SKM-1 (cell line): ENCODE data around the gene SKOR2.
"Not testable (repeated sequence)": the region's sequence is repeated elsewhere in the genome, so short reads cannot be mapped to it uniquely, and the experiment has no call there.

Experiments used
- DNase-seq: peaks from one replicate; lab custom pipeline; 2025; ENCODE audit not compliant: unreplicated experiment; lab: John Stamatoyannopoulos, UW

Gene SKOR2

DNA sequence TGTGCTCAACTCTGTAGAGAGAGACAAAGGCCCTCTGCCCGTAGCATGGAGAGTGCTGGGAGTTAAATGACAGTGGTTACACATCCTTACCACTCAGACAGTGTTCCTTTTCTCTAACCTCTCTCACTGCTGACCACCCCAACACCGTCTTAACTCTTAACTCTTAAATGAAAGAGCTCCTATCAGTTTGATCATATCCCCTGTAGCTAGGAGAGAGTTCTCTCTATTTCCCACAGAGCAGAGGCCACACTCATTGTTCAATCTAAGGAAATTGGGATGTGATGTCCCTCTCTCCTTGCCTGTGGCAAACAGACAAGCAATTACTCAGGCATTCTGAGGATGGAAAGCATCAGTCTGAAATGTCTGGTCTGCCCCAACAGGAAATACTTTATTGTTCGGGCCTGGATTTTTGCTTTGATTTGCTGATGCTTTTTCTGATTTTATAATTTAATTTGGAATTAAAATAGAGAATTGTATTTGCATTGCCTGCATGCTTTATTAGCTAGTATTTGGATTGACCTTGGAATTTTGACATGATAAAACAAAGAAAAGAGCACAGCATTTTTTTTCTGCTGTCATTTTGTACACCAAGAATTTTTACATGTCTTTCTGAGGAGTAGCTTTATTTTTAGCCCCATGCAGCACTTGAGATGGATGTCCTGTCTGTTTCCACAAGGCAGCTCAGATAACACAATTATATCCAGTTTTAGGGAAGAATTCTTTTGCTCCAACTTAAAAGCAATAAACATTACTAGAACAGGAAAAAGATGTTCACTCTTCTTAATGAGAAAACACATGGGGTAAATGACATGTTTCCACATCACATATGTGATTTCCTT, 47.6 kb downstream of the SKOR2 start:
- no peak for DNase-seq

DNA sequence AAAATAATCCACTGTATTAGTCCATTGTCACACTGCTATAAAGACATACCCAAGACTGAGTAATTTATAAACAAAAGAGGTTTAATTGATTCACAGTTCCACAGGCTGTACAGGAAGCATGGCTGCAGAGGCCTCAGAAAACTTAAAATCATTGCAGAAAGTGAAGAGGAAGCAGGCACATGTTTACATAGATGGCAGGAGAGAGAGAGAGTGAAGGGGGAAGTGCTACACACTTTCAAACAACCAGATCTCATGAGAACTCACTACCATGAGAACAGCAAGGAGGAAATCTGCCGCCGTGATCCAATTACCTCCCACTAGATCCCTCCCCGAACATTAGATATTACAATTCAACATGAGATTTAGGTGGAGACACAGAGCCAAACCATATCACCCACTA, 55.5 kb downstream of the SKOR2 start:
- not testable (repeated sequence) for DNase-seq

DNA sequence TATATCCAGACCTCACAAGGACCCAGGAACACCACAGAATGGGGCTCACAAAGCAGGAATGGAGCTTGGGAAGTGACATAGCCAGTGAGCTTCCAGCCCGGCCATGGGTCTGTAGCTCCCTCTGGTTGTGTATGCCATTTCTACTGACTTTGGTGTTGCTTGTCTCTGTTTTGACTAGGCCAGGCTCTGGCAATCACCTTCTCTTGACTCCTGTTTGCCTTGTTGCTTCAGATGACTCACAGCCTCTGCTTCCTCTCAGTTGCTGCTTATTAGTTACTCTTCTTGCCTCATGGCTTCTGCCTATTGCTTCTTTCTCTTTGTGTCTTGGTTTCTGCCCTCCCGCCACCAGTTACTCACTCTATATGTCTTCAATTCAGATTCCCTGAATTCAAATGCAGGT, 59.5 kb downstream of the SKOR2 start:
- no peak for DNase-seq

DNA sequence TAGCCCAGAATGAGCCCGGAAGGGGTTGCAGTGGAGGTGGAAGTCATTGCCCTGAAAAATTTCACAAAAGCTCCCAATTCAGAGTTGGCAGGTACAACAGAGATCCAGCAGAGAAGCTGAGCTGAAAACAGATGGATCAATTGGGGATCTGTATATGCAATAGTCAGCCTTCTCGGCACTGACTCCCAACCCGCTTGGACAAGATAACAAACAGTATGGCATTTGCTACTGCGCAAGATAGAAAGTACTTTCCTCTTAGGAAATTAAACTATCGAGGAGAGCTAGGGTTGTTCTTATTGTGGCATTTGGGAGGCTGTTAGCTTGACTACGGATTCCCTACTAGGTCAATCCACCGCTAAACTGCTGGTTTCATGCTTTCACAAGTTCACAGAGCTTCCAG, 63.7 kb downstream of the SKOR2 start:
- no peak for DNase-seq

DNA sequence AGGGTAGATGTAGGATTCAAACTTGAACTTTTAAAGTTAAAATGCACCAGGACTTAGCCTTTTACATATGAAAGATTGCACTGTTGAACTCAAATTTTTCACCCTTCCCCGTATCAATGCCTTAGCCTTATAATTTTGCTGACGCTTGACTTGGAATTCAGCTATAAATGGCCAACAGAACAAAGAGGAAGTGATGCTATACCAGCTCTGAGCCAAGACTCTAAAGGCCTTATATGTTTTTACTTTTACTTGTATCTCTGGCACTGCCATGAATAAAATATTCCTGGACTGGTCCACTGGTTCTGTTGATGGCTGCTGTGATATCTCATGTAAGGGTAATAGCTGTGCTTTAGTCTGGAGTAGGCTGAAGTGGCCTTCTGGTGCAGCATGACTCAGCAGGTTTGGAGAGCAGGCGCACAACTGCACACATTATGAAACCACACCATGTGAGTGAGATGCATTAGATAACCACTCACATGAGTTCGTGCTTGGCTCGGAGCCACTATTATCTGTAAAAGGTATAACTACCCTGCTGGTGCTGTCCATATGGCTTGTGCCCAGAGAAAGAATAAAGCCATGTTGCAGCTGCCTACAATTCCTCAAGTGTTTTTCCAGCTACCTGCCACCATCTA, 66.9 kb downstream of the SKOR2 start:
- no peak for DNase-seq

DNA sequence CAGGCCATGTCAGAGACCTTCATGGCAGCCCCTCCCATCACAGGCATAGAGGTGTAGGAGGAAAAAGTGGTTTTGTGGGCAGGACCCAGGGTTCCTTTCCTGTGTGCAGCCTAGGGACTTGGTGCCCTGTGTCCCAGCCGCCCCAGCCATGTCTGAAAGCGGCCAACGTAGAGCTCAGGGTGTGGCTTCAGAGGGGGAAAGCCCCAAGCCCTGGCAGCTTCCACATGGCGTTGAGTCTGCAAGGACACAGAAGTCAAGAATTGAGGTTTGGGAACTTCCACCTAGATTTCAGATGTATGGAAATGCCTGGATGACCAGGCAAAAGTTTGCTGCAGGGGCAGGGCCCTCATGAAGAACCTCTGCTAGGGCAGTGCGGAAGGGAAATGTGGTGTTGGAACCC, 69.3 kb downstream of the SKOR2 start:
- not testable (repeated sequence) for DNase-seq

DNA sequence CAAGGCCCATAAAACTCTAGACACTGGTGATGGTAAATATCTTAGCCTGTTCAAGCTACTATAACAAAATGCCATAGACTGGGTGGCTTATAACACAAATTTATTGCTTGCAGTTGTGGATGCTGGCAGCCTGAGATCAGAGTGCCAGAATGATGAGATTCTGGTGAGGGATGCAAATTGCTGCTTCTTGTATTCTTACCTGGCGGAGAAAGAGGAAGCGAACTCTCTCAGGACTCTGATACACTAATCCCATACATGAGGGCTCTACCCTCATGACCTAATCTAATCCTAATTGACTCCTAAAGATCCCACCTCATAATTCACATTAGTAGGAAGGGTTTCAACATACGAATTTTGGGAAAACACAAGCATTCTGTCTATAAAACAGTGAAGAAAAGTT, 70.7 kb downstream of the SKOR2 start:
- no peak for DNase-seq

DNA sequence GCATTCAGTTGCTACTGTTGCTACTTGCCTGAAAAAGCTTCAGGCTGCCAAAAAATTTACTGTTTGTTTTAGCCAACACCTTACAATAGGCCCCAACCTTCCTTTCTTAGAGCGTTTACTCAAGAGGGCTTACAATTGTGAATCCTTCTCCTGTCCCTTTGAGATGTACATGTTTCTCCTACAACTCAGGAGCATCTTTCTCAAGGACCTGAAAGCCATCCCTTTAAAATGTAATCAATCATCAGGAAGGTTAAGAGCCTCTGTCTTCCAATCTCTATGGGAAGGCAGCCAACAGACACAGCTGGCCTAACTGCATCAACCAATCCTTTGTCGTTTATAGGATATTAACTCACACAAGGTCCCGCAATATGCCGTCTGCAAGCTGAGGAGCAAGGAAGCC, 71.9 kb downstream of the SKOR2 start:
- no peak for DNase-seq

DNA sequence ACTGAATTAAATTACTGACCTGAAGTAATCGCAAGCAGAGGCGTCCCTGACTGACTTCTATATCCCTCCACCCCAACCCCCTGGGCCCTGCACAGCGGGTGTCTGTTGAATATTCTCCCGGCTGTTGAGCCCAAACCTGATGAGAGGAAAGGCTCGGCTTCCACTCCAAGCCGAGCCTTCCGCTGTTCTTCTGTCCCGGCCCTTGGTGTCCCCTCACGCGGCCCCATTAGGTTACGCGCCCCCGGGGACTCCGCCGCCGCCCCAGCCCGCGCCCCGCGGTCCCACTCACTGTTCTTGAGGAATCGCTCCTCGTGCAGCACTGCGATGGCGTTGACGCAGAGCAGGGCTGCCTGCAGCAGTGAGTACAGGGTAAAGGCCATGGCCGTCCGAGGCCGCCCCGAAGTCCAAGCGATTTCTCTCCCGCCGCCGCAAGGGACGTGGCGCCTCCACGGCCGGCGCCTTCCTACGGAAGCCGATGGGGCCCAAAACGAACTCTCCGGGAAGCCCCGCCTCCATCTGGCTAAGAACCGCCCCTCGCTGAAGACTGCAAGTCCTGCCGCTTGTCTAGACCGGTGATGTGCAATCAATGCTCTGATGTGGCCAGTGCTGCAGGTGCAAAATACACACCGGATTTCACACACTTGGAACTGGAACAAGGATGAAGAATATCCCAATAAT, 75.4 kb downstream of the SKOR2 start, which contains the start of gene IER3IP1:
Gene IER3IP1, minus strand, starts transcription at position 467 of the 678 bp plus-strand sequence. Its CDS starts 87 bp downstream, at position 380.
- DNase-seq, result peak; percentile 72

DNA sequence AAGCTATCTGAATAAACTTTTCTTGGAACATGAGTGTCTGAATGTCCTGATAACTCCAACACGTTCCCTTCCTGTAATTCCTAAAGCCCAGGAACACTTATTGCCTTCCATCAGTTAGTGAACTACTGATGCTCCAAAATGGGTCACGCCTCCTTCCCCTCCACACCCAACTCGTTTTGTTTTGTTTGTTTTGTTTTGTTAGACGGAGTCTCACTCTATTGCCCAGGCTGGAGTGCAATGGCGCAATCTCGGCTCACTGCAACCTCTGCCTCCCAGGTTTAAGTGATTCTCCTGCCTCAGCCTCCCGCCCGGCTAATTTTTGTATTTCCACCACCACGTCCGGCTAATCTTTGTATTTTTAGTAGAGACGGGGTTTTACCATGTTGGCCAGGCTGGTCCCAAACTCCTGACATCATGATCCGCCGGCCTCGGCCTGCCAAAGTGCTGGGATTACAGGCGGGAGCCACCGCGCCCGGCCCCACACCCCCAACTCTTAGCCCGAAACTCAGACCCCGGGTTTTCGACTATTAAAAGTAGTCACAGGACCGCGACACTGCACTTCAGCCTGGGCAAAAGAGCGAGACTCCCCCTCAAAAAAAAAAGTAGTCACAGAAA, 76.1 kb downstream of the SKOR2 start:
- no peak for DNase-seq

DNA sequence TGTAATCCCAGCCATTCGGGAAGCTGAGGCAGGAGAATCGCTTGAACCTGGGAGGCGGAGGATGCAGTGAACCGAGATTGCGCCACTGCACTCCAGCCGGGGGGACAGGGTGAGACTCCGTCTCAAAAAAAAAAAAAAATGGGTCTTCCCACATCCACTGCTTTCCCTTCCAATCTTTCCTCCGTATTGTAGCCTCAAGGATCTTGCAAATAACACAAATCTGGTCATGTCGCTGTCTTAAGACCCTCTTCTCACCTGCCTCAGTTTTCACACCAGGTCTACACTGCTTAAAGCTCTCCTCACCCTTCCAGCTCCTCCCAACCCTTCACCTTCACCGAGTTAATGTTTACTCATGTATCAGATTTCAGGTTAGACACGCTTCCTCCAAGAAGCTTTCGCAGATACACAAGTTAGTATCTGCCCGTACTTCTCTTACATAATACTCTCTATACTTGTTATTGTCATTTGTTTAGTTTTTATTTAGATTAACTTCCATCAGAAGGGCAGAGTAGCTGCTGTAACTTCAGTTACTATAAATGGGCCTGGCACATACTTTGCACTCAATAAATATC, 76.8 kb downstream of the SKOR2 start:
- DNase-seq, result no peak

DNA sequence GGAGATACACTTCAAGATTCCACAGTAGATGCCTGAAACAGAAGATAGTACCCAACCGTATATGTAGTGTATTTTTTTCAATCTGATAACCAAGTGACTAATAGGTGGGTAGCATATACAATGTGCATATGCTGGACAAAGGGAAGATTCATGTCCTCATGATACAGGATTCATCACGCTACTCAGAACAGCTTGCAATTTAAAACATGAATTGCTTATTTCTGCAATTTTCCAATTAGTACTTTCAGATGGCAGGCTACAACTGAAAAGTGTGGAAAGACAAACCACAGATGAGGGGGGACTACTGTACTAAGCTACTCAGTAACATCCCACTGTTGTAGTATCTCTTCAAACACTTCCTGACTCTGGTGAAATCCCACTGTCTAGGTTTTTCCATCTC, 79.0 kb downstream of the SKOR2 start:
- no peak for DNase-seq

DNA sequence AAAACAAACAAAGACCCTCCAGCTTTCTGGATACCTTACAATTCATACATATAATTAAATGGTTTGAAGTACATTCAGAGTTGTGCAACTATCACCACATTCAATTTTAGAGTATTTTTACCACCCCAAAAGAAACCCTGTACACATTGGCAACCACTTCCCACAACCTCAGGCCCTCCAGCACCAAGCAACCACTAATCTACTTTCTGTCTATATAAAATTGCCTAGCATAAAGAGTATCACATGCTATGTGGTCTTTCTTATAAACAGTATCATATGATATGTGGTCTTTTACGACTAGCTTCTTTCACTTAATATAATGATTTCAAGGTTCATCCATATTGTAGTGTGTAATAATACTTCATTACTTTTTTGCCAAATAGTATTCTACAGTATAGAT, 82.5 kb downstream of the SKOR2 start:
- DNase-seq, result no peak

DNA sequence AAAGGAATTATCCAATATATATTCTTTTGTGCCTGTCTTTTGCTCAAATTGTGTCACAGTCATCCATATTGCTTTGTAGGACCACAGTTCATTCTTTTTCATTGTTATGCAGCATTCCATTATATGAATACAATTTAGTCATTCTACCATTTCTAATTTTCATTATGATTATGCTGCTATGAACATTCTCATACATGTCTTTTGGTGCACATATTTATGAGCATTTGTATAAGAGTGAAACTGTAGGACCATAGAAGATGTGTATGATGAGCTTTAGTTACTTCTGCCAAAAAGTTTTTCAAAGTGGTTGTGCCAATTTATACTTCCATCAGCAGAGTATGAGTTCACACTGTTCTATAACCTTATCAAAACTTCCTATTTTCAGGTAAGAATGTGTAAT, 83.0 kb downstream of the SKOR2 start:
- no peak for DNase-seq

DNA sequence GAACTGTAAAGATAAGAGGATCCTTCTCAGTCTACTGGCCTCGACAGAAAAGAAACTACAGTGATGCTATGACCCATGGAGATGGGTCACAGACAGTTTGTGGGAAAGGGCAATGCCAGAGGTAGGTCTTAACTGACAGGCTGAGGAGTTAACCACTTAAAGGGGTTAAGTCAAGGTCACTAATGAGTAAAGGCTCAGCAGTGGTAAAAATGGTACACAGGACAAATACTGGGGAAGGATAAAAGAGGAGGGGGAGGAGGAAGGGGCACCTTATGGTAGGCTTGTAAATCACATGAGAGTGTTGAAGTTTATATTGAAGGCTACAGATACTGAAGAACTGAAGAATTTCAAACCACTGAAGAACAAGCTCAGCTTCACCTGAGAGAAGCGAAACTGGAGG, 85.2 kb downstream of the SKOR2 start:
- DNase-seq, result no peak

DNA sequence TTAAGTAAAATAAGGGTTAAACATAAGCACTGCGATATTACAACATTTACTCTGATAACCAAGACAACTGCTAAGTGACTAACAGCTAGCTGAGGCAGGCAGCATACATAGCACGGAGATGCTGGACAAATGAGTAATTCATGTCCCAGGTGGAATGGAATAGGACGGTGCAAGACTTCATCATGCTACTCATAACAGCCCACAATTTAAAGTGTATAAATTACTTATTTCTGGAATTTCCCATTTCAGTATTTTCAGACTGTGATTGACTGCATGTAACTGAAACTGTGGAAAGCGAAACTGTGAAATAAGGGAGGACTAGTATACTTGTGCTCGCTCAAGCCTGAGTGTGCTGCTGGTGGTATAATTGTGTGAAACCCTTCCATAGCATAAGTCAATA, 88.2 kb downstream of the SKOR2 start:
- DNase-seq, result no peak

DNA sequence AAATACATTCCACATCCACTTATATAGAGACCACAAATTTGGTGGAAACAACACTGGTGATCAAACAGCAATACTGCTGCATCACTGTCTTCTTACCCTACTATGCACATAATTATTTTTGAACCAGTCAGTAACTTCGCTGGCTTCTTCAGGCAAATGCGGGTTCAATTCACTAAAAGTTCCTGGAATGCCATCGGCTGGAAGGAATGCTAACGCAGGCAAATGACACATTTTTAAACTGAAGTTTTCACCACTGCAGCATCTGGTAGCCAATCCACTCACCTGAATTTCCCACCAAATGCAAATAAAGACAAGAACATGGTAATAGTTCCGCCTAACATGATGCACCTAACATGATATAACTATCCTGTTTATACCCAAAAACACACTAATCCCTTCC, 91.2 kb downstream of the SKOR2 start:
- no peak for DNase-seq

DNA sequence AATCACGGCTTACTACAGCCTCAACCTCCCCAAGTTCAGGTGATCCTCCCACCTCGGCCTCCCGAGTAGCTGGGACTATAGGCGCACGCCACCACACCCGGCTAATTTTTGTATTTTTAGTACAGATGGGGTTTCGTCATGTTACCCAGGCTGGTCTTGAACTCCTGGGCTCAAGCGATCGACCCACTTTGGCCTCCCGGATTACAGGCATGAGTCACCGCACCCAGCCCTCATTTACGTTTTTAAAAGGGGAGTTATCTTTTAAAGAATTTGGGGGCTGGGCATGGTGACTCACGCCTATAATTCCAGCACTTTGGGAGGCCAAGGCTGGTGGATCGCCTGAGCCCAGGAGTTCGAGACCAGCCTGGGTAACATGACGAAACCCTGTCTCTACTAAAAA, 93.1 kb downstream of the SKOR2 start:
- not testable (repeated sequence) for DNase-seq
